Breast epithelium (tissue), 3 donors: Measurements from ENCODE around the gene GAS5.

ENCODE experiments used
- CTCF ChIP-seq, 3 donors: fragments of 450-650 bp; IDR thresholded peaks; one replicate each; pipeline ENCODE4 v1.5.1; 2016 to 2017; ENCODE audit warnings: antibody characterized with exemption in 3 of 3, mild to moderate bottlenecking in 3 of 3, moderate library complexity in 3 of 3
- POLR2A ChIP-seq: fragments of 450-650 bp; IDR thresholded peaks from one replicate; pipeline ENCODE4 v1.6.1; 2016; ENCODE audit warnings: antibody characterized with exemption, mild to moderate bottlenecking, moderate library complexity
- POLR2AphosphoS5 ChIP-seq, 3 donors: sonication (generic); formaldehyde crosslinking; IDR thresholded peaks; one replicate each; pipeline ENCODE4 v1.6.1; 2017; ENCODE audit warnings: antibody characterized with exemption in 3 of 3

GRCh38 chr1:173852105-173852504 is 15.7 kb downstream of the GAS5 start:
- TF ChIP-seq POLR2A (no peak), CTCF (IDR thresholded peaks at IDR 0.05) (no peak), POLR2AphosphoS5 (IDR thresholded peaks at IDR 0.05) (no peak)
